NCI-H510A (cell line): ENCODE data around the gene IDH3A.

Experiments
- DNase-seq: peaks from one replicate; lab custom pipeline; 2025; lab: John Stamatoyannopoulos, UW

IDH3A gene

DNA sequence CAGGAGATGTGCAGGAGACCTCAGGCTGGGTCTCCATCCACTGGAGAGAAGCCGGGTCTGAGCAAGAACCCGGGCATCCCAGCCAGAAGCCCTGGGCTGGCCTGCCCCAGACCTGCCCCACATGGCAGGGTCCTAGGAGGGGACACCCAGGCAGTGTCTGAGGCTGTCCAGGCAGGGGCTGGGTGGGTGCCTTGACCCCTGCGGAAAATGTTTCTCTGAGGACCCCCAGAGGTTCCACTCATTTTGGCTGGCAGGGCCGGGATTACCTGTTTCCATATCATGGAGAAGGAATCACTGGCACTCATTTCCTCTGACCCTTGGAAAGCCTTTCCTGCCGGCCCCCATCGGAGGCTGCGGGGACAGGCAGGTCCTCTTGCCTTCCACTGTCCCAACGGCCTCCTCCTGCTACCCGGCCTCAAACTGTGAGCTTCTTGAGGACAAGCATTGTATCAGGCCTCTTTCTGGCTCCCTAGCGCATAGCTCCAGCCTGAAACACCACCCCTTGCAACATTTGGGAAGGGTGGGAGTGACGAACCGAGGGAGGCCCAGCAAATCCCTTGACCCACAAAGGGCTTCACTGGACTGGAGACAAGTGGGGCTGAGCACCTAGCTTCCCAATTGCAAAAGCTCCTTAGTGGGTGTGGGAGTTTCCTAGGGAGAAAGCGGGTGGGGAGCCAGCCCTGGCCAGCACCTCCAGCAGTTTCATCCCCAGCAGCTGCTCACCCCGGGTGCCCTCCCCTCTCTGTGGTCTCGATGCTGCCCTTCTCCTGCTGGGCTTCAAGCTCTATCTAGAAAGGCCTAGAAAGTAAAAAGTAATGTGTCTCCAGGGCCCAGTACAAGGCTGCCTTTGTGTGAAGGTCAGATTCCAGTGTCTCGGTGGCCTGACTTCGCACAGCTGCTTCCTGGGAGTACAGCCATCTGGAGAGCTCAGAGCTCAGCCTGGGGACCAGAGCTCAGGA lies 55.5 kb downstream of the IDH3A start:
- DNase-seq: no peak

DNA sequence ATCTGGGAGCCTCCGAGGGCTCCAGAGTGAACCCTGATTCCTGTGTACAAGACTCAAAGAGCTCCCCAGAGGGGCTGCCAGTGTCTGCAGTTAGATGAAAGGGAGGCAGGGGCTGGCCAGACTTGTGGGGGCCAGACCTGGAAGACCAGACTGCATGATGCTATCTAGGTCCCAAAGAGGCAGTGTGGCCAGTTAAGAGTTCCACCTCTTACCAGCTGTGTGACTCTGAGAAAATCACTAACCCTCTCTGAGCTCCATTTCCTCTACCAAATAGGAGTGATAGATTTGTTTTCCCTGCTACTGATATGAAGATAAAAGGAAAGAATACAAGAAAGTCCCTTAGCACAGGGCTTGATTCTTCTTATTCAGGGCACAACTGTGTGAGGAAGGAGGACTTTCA lies 56.2 kb downstream of the IDH3A start:
- DNase-seq: no peak

DNA sequence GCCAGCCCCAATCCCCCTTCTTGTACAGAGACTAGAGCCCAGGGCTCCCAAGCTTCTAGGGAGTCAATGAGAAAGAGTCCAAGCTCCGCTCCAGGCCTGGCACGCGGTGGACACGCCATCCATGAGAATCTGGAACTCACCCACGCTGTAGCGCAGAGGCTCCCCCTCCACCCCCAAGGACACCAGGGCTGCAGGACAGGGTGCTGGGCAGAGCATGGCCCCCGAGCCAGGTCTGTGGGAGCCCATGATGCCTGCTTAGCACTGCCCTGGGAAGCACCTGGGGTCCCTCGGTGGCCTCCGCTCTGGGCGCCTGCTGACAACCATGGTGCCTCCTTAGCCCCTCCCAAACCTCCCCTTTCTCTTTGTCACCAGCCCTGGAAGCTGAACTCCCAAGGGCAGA lies 56.7 kb downstream of the IDH3A start:
- no peak for DNase-seq

DNA sequence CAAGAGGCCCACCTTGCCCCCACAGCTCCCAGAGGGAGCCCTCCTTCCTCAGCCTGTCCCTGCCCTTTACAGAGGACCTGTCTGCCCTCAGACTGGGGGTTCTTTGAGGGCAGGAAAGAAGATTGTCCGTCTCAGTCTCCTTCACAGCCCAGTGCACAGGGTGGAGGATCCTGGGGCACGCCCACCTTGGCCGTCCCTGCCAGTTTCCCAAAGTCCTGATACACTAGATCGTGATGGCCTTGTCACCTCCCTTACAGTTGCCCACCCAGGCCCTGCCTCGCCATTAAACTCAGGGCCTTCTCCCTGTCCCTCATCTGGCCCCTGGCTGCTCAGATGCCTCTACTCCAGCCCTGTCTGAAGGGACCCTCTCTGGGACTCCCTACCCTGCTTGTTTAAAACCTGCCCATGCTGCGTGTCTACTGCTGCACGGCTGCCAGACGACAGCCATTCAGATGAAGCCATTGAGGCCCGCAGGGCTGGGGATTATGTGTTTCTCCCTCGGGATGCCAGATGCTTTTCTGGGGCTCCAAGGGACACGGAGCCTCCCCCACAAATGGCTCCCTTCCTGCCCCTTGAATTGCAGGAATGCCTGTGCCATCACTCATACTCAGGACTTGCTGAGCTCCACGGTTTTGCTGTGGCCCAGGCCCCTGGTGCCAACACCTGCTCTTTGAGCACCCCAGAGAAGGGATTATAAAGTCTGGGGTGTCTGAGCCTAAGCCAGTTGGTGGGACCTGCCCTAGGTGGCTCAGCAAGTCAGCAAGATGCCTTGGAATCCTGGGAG lies 57.4 kb downstream of the IDH3A start:
- DNase-seq: no peak

DNA sequence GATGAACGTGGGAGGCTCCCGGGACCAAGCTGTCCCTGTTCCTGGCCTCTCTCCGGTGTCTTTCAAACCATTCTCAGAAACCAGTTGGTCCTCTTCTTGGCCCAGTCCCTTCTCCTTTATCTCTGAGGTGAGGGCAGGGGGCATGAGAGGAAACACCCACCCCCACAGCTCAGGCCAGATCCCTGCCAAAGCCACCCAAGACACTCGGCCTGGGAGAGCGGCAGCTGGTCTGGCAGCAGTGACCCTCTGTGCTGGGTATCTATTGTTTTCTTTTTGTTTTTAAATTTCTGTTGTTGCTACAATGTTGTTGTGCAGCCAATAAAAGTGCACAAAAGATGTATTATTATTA lies 57.9 kb downstream of the IDH3A start:
- DNase-seq: no peak

DNA sequence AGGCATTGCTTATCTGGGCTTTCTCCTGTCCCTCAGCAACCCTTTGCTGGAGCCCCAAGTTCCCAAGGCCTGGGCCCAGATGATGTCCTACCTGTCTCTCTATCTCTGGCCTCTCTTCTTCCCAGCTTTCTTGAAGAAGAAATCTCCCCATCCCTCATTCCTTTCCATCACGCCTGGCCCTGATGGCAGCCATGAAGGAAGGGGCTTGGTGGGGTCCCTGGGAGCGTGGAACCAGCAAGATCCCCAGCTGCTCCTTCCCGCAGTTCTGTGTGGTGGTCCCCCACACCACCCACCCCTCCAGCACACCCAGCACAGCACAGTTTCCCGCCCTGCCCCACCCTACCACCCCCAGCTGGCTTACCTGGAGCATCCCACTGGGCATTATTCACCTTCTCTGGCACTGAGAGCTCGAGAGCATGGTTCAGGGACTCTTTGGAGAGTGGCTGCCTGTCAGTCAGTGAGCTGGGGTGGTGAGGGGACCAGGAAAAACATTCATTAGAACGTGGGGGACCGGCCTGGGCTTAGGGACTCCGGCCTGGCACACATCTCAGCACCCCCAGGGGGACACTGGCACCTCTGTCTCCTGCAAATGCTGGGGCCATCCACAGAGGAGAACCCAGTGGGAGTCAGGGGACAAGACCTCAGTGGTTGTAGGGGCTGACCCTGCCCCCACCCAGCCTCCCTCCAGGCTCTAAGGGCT lies 58.6 kb downstream of the IDH3A start:
- DNase-seq: no peak

DNA sequence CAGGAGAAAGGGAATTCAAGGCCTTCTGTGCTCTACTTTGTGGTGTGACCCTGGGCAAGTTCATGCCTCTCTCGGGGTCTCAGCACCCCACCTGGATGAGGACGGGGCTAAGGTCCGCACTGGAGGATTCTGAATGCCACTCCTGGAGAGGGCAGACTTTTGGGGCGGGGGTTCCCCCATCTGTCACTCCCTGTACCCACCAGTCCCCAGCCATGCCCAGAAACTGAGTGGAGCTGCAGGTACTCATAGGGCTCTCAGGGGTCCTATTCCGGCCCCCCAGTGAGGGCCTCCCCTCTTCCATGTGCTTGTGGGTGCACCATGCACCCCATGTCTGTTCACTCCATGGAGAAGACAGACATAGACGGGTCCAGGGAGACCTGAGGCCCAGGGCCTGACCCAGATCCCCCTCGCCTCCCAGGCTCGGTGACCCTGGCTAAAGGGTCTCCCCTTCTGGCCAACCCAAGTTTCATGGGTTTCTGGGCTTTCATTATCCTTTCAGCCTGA lies 59.2 kb downstream of the IDH3A start:
- DNase-seq: no peak

DNA sequence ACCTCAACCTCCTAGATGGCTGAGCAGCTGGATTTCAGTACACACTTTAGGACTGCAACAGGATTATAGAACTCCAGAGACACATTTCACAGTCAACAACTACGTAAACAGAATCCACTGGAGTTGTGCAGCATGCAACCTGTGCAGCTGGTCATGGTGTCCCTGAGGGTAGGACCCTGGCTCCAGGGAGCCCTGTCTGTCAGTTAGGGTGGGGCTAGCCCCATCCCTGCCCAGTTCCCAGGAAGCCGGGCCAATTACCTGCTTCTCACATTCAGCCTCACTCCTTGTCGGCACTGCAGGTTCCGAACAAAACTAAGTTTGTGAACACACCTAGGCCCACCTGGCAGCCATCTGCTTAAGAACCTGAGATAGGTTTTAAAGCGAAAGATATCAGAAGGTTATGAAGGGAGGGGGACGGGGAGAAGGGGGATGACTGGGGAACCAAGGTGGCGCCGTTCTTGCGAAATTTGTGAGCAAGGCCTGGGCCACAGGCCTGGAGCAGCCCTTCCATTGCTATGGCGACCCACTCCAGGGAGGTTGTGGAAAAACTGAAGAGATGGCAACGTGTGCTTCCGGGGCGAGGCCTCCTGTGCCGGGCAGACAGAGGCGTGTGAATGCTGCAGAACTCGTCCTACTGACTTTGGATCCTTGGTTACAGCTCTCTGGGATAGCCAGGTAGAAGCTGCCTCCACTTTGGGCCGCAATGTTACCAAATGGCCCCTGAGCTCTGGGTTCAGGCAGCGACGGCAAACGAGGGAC lies 59.9 kb downstream of the IDH3A start:
- no peak for DNase-seq

DNA sequence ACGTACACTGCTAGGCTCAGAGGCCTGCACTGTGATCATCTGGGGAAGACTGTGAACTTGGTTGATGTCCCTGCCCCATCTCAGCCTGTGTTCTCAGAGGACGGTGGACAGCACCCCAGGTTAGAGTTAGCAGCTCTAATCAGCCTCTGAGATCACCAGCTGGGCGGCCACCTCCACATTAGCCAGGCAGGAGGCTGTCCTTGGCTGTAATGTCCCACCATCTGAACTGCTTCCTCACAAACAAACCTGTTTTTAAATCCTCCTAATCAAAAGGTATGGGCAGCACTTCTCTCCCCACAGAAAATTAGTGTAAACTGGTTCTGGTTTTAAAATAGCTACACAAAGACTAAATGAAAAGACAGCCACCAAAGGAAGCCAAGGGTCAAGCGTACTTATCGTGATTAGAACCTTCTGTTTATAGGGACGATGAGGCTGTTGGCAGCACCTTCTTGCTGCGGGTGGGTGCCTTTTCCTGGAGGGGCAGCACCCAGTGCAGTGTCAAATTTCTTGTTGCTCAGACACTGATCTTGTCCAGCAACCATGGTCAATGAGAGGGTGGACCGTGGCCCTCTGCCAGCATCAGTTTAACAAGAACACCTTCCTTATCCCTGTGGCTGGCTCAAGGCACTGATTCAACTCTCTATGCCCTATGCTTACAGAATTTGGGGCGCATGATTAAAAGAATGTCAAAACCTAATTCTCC lies 60.6 kb downstream of the IDH3A start:
- no peak for DNase-seq

DNA sequence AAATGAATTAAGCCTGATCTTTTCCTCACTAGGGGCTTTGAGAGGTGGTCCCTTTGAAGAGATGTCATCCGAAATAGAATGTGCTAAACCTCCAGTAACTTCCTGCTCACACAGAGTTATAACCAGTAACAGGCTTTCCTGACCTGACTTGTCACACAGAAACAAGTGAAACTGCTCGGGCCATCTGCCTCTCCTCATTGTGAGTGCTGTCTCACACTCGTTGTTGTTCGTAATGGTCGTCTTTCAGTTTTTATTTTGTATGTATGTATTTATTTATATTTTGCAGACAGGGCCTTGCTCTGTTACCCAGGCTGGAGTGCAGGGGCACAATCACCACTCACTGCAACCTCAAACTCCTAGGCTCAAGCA lies 61.2 kb downstream of the IDH3A start:
- no peak for DNase-seq

DNA sequence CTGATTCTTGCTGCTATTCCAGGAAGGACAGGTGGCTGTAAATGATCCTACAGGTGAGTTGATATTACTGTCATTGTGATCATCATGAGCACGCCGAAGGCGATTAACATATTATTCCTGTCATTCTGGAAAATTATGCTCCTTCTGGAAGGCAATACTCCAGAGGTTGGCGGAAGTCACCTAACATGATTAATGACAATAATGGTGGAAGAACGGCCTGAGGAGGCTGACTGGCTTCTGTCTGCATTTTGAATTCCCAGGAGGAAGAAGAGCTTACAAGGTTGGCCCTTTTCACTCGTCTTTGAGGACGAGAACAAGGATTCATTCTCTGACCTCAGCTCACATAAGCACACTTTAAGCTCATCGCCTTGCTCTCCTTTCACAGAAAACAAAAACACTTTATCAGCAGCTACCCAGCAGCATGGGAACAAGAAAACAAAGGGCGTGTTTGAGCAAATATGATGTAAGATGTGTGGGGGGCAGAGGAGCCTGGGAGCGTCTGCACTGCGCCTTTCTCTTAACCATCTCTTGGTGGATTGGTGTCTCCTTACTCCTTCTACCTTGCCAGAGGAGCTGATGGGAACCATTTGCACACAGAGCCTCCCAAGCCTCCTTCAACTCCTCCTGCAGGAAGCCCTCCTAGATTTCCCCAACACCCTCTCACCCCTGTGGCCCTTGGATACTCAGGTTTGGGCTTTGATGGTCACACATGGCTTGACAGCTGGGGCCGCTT lies 62.2 kb downstream of the IDH3A start:
- DNase-seq: no peak

DNA sequence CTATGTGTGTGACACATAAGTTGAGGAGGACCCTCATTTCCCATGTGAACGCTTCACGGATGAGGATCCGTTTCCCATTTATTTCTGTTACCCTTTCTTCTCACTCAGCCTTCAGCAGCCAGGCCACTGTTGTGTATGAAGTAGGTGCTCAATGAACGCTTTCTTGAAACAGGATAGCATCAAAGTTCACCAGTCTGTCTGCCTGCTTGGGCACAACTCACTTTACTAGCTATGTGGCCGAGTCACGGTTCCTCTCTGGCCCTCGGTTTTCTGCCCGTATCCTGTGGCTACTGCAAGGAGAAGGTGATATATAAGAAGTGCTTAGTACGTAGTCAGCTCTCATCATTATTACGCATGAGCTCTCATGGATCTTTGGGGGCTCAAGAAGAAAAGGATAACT lies 62.8 kb downstream of the IDH3A start:
- DNase-seq: no peak

DNA sequence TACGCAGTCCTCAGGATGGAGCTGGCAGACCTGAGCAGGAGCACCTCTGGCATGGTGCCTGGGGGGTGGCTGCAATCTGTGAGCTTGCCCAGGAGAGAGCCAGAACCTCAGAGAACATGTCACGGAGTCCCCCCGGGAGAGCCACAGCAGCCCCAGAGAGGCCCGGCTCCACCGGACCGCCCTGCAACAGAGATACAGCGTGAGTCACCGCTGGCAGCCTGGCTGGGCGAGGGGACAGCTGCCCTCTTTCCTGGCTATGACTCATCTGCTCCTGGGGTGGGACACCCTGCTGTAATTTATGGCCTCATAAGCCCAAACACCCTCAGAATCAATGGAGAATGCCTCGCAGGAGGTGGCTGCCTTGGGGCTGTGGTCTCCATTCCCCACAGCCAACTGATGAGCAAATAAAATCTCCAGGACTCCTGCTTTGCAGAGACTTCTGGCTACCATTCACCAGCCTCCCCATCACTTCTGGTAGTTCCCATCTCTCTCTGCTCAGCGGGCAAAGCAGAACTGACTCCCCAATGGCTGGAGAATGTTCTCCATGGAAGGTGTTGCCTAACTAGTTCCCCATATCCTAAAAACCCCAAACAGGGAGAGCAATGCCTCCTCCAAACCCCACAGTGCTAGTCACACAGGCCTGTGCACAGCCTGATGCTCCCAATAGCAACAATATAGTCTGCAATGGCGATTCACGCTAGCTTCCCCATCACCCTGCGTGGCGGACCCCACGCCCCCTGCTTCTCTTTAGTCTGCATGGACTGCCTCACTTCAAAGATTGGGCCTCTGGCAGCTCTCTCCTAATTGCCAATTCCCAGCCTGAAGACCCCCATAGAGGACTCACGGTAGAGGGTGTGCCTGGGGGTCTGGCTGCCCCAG lies 63.6 kb downstream of the IDH3A start:
- DNase-seq: no peak

DNA sequence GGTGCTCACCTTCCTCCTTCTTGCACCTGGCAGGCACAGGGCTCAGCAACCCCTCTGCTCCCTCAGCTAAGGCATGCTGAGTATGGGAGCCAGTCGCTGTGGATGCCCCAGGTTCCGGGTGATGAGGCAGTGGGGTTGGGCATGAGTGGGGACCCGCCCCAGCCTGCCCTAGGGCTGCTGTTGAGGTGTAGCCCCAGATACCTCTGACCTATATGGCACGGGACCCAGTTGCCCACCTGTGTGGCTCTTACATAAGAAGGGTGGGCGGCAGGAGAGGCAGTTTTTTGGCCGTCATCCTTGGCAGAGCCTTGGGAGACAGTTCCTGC lies 64.2 kb downstream of the IDH3A start:
- DNase-seq: no peak

DNA sequence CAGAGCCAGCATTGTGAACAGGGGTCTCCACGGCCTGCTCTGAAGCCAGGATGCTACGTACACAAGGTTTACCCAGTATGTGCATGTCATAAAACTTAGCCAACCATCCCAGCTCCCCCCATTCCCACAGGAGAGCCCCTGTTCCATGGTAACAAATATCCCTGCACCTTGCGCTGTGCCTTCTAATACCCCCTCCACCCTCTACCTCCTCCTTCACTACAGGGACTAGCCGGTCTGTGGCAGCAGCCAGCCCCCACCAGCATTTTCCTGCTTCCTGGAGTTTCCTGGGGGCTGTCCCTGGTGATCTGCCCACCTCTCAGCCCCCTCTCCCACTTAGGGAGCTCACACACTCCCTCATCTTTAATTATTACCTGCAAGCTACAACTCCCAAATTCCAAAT lies 64.8 kb downstream of the IDH3A start:
- DNase-seq: no peak

DNA sequence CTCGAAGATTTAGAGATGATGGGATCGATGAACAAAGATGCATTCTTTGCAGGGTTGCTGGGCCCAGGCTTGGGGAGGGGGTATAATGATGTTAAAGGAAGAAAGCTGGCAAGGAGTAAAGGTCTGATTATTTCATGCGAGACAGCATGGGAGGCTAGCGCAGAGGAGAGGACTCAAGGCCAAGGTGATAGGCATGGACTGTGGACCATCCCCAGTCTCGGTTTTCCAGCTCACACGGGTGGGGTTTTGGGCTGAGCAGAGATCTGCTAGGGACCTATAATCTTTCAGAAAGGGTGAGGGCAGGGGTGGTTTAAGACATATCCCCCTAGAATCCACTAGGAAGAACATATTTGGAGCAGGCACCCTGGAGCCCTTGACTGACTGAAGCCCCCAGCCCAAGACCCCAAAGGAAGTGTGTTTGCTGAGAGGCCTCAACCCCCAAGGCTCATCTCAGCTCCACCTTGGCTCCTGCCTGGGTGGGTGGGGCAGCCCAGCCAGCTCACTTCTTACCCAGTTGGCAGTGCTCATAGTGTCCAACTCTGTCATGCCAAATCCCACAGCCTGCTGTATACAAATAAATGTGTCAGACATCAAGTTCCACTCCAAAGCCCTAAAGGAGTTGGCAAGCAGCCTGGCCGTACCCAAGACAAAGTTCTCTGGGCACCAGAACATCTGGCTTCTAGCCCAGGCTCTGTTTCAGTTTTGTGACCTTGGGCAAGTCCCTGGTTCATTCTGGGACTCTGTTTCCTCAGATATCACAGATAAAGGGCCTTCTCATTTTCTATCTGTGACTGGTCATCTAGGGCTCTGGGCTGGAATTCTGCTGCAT lies 67.3 kb downstream of the IDH3A start:
- no peak for DNase-seq

DNA sequence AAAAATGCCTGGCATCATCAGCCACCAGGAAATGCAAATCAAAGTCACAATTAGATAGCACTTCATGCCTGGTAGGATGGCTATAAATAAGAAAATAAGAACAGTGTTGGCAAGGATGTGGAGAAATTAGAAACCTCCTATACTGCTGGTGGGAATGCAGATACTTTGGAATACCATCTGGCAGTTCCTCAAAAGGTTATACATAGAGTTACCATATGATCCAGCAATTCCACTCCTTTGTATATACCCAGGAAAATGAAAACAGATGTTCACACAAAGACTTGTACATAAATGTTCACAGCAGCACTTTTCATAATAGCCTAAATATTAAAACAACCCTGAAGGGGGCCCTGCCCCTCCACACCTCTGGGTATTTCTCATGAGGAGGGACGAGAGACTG lies 71.6 kb downstream of the IDH3A start:
- no peak for DNase-seq
